GM18858 (cell line): ENCODE results near the gene CHRDL2.
"Not testable (repeated sequence)": the region's sequence is repeated elsewhere in the genome, so short reads cannot be mapped to it uniquely, and the experiment has no call there.

Experiments used
- ATAC-seq: cut with Tn5 transposase; IDR thresholded peaks from one replicate; pipeline ENCODE4 v1.9.1; 2021; ENCODE audit not compliant: unreplicated experiment

CHRDL2 gene

DNA sequence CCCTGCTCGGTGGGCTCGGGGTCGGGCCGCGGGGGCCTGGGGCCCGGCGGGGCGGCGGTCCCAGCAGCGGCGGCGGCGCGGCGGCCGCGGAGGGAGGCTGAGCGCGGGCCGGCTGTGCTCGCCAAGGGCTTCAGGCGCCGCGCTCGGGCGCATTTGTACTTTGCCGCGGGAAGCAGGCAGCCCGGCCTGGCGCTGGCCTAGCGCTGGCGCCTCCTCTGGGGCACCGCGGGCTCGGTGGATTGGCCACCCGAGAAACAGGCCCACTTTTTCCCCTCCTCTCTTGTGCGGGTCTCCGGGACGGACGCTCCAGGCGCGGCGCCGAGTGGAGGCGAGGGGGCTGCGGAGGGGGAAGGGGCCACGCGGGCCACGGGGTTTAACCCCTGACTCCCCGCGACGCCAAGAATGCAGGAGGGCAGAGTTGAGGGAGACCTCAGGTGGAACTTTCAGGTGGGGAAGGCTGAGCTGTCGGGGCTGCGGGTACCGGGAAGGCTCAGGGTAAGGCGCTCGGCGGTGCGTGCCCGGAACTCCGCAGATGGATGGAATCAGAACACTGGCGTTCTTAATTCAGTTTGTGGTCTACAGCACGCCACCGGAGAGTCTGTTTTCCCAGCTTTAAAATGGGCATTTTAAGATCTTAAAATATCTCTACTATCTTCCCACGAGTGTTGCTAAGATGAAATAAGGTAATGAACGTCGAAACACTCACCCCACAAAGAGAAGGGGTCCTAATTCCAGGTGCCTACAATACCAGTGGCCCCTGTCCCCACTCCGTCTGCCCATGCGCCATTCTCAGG, at the start of gene CHRDL2:
Gene CHRDL2, minus strand, starts transcription at position 126 of the 794 bp plus-strand sequence. CDS start 538 bp downstream, outside the sequence.
- no peak for ATAC-seq

- ATAC-seq: no peak
These were observed 49.2 kb upstream of the CHRDL2 start for GRCh38 chr11:74780248-74781005.

GRCh38 chr11:74778581-74778980, 47.4 kb upstream of the CHRDL2 start:
- no peak for ATAC-seq

DNA sequence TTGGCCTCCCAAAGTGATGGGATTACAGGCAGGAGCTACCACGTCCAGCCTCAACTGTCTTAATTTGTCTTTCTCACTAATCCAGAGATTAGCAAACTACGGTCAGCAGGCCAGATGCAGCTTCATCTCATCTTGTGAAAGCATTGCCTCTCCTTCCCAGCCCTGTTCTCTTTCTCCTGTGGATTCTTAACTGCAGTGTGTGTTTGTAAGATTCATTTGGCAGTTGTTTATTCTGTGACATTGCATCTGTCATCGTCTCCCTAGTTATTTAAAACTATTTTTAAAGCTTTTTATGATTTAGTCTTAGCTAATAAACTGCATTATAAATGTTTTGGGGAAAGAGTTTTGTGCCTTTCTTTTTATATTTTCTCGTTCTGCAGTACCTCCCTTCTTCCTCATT, 46.7 kb upstream of the CHRDL2 start:
- ATAC-seq: no peak

- no peak for ATAC-seq
These were observed 45.8 kb upstream of the CHRDL2 start for GRCh38 chr11:74777038-74777437.

DNA sequence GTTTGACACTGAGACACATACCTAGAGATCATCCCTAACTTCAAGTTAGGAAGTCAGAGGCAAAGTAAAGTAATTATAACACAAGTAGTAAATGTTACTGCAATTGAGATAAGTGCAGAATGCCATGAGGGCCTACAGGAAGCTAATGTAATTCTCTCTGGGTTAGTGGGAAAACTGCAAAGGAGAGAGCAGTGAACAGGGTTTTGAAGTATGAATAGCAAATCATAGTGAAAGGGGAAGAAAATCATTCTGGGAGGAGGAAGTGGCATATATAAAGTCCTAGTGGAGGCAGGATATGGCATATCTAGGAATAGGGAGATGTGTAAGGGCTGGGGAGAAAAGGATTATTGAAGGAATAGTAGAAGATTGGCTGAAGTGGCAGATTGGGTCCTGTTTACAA, 45.3 kb upstream of the CHRDL2 start:
- no peak for ATAC-seq

DNA sequence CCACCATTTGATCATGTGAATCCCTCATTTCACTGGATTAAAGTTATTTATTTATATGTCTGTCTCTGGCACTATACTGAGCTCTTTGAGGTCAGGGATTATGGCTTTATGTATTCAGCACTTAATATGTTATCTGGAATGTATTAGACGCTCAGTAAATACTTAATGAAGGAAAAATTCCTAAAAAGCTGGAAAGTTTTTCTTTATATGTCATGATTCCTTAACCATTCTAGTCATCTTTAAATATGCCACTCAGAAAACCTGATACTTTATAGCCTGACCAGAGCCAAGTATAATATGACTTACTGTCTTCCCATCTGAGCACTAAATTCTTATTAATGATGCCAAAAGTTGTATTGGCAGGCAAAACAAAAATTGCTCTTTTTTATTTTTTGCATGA, 44.5 kb upstream of the CHRDL2 start:
- no peak for ATAC-seq

DNA sequence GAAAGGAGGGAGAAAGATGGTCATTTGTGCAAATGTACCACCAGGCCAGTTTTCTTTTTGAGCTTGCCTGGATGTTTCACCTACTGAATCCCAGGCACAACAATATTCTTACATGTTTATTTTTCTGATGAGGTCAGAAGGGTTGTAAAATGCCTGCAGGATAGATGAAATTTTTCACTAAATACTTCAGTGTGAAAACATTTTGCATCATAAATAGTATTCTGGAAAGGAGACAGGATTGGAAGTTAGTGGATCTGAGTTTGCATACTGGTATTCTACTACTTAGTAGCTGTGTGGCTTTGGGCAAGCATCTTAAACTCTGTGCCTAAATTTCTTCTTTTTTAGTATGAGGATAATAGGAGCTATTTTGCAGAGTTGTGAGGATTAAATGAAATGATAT, 42.2 kb upstream of the CHRDL2 start:
- ATAC-seq: no peak

GRCh38 chr11:74771139-74771538, 39.9 kb upstream of the CHRDL2 start:
- no peak for ATAC-seq

GRCh38 chr11:74770456-74770855, 39.2 kb upstream of the CHRDL2 start:
- no peak for ATAC-seq

DNA sequence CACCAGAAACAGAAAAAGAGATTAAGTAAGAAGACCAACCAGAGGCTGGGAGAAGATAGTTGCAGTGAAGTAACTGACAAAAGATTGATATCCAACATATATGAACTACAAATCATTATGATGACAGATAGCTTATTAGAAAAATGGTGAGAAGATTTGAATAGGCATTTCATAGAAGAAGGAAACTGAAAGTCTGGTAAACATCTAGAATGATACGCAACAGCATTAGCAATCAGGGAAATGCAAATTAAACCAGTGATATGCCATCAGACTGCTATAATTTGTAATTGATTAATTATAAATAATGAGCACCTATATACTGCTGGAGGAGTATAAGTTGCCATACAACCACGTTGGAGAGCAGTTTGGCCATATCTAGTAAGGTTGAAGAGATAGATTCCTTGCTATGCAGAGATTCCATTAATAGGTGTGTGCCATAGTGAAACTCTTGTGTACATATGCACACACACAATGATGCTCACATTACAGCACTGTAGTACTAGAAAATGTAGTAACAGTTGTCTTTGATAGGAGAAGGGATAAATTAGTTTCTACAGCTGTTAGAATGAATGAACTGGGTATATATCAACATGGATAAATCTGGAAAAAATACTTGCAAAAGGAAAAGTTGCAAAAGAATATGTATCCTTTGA, 38.0 kb upstream of the CHRDL2 start:
- ATAC-seq: no peak

- ATAC-seq: not testable (repeated sequence)
These were observed 37.0 kb upstream of the CHRDL2 start for GRCh38 chr11:74768172-74768651.

DNA sequence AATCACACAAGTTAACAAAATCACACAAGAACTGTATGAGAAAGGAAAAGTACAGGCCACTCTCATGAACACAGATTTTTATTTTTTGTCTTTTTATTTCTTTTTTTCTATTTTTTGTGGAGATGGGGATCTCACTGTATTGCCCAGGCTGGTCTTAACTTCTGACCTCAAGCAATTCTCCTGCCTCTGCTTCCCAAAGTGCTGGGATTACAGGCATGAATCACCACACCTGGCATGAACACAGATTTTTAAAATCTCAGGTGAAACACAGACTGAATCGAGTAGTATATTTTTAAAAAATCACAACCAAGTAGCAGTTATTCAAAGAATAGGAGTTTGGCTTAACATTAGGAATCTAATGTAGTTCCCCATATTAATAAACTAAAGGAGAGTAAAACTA, 35.7 kb upstream of the CHRDL2 start:
- ATAC-seq: no peak

DNA sequence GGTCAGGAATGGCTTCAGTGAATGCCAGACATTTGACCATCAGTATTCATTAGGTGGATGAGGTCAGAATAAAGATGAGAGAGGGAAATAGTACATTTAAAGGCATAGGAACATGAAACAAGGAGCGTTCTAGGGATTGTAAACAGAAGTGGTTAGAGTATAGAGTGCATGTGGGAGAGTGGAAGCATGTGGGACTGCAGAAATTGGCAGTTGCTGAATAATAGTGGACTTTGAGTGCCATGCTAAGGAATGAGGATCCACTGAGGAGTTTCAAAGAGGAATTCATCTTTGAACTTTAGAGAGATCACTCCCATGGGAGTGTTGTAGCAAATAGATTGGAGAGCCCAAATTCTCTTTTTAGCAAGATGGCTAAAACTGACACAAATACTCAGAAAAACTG, 25.3 kb upstream of the CHRDL2 start:
- no peak for ATAC-seq

- ATAC-seq: no peak
These were observed 24.3 kb upstream of the CHRDL2 start for GRCh38 chr11:74755395-74755995.

- ATAC-seq: no peak
These were observed 23.5 kb upstream of the CHRDL2 start for GRCh38 chr11:74754507-74755252.

GRCh38 chr11:74751303-74751702, 20.1 kb upstream of the CHRDL2 start:
- ATAC-seq: no peak

DNA sequence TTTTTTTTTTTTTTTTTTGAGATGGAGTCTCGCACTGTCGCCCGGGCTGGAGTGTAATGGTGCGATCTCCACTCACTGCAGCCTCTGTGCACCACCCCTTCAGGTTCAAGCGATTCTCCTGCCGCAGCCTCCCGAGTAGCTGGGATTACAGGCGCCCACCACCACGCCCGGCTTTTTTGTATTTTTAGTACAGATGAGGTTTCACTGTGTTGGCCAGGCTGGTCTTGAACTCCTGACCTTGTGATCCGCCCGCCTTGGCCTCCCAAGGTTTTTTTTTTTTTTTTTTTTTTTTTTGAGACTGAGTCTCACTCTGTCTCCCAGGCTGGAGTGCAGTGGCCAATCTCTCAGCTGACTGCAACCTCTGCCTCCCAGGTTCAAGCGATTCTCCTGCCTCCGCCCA, 19.4 kb upstream of the CHRDL2 start:
- ATAC-seq: not testable (repeated sequence)

DNA sequence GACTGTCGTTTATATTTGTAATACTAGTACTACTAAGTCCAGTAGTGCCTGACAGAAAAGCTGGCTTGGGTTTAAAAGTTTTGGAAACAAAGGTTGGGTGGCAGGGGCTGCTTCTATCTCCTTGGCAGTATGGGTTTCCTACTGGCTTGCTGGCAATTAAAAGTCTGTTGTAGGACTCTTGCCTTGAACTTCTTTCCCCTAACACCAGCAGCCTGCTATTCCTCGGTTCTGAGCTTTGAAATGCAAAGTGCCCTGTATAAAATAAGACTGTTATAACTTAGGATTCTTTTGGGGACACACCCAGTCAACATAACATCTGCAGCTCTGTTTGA, 18.7 kb upstream of the CHRDL2 start:
- no peak for ATAC-seq

DNA sequence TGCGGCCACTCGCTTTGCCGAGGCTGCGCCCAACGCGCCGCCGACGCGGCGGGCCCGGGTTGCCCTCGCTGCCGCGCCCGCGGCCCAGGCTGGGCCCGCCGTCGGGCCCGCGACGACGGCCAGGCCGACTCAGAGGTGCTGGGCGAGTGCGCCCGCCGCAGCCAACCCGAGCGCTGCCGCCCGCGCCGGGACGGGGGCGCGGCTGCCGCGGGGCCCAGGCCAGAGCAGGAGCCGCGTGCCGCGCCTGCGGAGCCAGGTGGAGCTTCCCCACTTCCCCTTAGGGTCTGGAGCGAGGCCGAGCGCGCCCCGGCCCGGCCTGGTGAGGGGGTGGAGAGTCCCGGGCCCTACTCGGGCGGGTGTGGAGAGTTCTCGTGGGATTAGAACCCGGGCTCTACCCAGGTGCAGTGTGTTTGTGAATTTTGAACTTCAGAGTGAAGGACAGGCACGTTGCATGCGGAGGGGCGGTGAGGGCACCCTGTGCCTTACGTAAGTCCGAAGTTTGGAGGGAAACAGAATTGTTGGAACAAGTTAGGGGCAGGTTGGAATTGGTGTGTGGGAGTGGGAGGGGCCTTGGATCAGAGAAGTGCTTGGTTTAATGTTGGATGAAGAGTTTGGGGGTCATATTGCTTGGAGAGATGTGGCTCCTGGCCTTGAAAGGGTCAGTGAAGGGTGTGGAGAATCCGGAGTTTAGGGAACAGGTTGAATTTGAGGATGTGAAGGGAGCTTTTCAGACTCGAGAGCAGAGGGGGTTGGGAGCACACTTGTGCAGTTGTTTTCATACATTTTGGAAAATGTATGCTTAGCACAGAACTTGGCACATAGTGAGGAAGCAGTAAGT, 18.1 kb upstream of the CHRDL2 start:
- peak; percentile 27 for ATAC-seq
